HG03457 (cell line): ENCODE measurements around the gene PPARG.
"Not testable (repeated sequence)": the region's sequence is repeated elsewhere in the genome, so short reads cannot be mapped to it uniquely, and the experiment has no call there.

Experiments used
- ATAC-seq: cut with Tn5 transposase; IDR thresholded peaks from one replicate; pipeline ENCODE4 v1.9.1; 2021; ENCODE audit warnings: moderate number of reproducible peaks; ENCODE audit not compliant: unreplicated experiment

The PPARG gene

DNA sequence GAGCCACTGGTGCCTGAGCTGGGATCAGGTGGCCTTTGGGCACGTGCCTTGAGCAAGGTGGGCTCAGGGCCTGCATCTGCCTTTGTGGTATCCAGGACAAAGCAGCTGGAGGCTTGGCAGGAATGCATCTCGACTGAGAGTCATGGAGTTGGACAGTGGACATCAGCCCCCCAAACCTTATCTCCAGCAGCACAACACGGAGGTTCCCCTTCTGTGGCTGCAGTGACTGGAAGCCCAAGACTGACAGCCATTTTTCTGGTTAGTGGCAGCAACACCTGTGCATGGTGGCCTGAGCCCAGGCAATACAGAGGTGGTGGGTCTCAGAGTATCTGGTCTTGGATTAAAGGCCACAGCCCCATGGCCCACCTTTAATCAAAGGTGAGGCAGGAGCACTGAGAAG lies 167.6 kb downstream of the PPARG start:
- ATAC-seq, result no peak

DNA sequence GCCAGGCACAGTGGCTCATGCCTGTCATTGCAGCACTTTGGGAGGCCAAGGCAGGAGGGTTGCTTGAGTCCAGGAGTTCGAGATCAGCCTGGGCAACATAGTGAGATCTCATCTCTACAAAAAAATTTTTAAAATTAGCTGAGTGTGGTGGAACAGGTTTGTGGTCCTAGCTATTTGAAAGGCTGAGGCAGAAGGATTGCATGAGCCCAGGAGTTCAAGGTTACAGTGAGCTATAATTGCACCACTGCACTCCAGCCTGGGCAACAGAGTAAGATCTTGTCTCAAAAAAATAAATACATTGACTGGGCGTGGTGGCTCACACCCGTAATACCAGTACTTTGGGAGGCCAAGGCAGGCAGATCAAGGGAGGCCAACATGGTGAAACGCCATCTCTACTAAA lies 168.5 kb downstream of the PPARG start:
- ATAC-seq, result not testable (repeated sequence)

DNA sequence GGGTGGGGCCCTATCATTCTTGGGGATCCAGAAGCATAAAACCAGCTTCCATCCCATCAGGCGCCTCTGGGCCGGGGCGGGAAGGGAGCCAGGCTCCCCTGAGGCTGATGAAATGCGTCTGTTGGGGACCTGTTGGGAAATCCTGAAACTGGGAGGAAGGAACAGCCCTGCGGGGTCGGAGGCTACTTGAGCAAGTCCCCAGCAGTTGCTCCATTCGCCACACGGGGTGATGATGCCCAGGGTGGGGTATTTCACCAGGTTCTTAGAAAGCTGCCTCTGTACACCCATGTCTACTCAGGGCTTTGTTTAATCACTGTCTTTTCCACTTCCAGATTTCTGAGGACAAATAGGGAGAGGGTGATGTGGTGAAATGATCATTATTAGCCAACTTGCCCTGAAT lies 170.0 kb downstream of the PPARG start:
- ATAC-seq, result no peak

DNA sequence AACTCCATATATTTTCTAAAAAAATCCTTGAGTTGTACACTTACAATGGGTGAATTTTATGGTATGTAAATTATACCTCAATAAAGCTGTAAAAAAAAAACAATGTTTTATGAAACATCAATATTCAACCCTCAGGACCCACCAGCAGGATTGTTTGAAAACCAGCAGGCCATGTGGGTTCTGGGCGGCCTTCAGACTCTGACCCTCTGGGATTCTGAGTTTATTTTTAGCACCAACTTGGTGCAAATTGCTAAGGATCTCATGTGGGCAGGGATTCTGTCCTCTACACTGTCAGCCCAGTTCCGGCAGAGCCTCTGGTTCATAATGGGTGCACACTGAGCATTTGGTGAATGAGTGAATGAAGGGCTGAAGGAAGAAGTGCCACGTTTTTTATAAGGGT lies 171.3 kb downstream of the PPARG start:
- no peak for ATAC-seq

DNA sequence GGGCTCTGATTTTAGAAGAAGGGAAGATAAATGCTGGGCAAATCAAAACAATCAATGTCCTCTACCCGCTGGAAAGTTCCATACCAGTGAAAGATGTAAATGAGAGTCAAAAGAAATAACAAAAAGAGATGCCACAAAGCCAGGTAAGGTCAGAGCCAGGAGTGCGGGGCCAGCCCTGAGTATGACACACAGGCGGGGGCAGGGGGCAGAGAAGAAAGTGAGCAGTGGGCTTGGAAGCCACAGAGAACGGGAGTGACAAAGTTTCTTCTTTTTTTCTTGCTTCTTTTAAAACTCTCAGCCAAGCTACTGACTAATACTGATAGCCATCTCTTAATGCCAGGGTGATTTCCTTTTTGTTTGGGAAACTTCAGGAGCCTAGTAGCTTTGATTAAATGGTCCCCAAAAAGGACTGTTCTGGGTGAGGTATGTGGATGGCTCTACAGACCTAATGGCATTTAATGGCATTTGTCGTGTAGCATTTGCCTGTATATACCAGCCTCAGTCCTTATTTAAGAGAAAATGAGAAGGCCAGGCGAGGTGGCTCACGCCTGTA lies 172.3 kb downstream of the PPARG start:
- no peak for ATAC-seq

DNA sequence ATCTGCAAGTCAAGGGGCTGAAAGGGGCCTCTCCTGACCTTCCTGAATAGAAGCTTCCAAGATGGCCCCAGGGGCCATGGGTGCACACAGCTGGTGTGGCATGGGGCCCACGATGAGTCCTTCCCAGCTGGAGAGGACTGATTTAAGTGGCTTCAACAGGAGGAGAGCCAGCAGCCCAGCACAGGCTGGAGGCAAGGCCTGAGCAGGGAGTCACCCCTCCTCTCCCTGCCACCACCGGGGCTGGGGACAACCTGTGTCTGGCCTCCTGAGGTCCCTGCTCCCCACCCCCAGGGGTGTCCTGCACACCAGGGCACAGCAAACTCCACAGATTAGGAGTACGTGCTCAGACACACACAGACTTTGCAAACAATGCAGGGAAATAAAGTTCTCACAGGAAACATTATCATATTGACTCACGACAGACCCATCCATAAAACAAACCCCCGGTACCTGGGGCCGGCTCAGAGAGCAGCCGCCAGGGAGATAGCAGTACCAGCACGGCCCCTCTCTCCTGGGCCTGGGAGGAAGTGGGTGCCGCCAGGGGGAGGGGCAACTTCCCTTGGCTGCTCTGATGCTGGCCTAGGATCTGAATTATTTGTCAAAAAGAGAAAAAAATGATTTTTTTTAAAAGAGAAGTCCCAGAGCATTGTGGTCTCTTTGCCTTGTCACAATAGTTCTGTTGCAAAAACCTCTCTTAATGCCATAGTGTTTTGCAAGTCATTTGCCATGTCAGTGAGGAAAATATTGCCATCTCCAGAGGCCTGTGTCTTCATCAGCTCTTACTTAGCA lies 173.5 kb downstream of the PPARG start:
- no peak for ATAC-seq

DNA sequence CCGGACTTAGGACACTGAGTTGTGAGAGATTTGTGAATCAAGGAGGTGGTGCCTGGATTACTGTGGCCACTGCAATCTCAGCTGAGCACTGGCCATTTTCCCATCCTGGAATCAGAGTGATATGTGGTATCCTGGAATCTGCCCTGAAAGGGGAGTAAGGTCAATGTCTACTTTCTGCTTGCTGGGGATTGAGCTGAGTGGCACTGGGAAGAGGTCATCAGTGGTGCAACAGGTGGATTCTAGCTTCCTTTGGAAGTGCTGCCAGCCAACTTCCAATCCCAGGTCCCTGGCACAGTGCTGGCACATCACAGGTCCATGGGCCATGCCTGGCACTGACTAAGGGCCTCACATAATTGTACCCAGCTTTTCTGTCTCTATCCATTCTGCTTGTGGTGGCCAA lies 174.8 kb downstream of the PPARG start:
- no peak for ATAC-seq

DNA sequence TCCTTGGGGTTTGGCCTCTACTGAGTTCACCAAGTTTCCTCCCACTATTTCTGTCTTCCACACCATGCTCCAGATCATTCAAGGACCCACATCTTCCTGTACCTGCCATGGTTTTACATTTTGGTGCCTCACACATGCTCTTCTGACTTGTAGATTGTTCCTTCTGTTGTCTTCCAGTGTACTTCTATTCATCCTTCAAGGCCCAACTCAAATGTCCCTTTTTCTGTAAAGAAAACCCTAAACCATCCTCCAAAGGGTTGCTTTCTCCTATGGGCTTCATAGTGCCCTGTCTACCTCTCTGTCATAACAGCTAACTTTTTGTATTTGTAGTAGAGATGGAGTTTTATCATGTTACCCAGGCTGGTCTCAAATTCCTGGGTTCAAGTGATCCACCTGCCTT lies 175.3 kb downstream of the PPARG start:
- no peak for ATAC-seq

DNA sequence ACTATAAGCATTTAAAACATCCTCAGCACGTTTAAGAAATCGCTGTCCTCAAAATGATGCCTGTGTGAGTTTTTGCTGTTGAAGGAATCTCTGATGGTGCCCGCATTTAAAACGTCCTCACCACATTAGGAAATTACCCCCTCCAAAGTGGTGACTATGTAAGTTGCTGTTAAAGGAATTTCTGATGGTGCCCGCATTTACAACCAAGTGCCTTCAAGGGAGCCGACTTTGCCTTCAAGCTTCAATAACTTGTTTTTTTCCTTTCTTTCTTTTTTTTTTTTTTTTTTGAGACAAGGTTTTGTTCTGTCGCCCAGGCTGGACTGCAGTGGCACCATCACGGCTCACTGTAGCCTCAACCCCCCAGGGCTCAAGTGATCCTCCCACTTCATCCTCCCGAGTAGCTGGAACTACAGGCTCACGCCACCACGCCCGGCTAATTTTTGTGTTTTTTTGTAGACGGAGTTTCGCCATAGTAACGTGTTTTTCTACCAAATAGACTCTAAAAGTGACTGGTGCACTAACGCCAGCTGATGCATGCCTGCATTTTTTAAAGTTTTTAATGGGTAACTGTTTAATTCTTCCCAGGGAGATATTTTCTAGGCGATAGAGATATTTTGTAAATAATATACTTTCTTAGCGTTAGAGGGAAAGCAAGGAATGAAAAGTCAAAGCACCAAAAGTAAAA lies 176.4 kb downstream of the PPARG start:
- no peak for ATAC-seq

DNA sequence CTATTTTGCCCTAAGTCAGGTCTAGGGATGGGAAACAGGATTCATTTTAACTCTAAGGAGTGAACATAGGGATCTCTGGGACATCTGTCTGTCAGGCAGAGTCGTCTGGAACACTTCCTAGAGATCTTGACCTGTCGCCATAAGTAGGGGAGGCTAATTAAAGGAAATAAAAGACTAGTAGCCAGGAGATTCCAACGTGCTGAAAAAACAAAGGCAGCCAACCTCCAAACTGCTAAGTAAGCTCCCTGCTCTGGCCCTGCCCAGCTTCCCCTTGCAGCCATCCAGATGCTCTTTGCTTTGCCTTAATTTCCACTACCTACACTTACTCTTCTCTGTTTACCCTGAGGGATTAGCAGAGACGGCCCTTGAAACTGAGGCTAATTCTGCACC lies 177.0 kb downstream of the PPARG start:
- no peak for ATAC-seq

DNA sequence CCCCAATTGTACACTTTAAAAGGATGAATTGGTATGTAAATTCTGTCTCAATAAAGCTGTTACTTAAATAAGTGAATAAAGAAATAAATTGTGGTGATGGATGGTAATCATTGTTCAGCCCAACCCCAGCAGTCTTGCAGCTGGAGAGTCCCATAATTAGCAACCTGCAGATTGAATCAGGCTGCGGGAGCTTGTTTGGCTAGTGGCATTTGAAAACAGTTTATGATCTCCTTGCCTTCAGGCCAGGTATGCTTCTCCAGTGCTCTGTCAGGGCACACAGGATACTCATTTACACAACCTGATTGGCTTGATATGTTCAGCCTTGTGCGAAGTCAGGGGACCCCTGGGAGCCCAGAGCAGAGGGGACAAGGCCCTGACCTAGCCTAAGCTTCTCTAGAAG lies 178.9 kb downstream of the PPARG start:
- no peak for ATAC-seq

DNA sequence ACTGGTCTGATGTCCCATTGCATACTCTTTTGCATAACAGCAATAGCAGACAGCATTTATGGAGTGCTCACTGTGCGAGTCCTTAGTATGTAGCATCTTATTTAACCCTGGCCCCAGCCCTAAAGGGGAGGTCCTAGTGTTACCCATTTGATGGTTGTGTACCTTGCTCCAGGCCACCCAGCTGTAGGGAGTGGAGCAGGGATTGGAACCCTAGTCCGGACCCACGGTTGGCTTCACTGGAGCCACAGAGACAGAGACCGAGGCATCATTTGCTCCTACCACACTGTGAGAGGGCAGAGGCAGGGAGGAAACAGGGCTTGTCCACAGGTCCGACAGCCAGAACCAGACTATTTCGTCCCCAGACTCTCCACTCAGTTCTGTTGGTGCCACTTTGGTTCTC lies 179.4 kb downstream of the PPARG start:
- ATAC-seq, result no peak

DNA sequence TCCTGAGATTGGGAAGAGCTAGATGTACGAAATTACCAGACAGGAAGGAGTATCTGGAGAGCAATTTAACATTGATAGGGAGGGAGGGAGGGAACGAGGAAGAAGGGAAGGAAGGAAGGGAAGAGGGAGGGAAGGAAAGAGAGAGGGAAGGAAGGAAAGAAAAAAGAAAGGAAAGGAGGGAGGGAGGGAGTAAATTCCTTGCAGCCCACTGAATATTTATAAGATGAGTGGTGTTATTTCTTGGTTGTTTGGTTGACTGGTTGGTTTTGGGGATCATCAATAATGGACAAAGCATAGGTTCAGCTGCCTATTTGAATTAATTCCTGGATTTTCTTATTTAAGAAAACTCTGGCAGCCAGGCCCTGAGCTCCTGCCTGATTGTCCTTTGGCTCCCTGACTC lies 179.9 kb downstream of the PPARG start:
- no peak for ATAC-seq

DNA sequence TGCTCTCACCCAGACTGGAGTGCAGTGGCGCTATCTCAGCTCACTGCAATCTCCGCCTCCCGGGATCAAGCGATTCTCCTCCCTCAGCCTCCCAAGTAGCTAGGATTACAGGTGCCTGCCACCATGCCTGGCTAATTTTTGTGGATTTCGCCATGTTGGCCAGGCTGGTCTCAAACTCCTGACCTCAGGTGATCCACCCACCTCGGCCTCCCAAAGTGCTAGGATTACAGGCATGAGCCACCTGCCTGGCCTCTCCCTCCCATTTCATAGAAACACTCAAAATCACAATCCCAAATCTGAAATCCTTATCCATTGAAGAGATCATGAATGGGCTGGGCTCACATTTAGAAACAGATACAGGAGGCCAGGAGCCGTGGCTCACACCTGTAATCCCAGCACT lies 180.4 kb downstream of the PPARG start:
- ATAC-seq, result not testable (repeated sequence)

DNA sequence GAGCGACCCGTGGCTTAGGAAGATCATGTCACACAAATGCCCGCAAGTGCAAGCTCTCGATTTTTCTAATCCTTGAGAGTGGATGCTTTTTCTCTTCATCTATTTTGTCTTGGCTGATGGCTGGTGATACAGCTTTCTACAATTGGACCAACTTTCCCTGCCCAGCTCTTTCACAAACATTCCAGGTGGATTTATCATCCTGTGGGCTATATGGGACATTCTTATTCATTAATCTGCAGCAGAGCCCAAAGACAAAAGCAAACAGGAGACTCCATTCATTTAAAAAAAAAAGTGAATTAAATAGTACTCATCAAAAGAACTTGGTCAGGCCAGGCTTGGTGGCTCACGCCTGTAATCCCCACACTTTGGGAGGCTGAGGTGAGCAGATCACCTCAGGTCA lies 181.2 kb downstream of the PPARG start:
- no peak for ATAC-seq

DNA sequence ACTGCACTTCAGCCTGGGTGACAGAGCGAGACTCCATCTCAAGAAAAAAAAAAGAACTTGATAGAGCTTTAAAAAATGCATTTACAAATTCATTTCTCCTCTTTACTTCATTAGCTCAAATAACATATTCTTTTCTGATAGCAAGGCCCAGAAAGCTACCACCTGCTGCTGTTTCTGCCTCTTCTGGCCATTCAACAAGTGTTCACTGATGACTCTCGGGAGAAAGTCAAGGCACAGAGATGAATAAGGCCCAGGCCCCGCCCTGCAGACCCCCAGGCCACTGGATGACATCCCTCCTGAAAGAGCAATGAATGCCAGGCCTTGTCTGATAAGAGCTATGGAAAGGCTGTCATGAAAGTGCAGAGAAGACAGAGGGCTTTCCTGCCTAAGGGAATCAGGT lies 181.8 kb downstream of the PPARG start:
- ATAC-seq, result no peak

DNA sequence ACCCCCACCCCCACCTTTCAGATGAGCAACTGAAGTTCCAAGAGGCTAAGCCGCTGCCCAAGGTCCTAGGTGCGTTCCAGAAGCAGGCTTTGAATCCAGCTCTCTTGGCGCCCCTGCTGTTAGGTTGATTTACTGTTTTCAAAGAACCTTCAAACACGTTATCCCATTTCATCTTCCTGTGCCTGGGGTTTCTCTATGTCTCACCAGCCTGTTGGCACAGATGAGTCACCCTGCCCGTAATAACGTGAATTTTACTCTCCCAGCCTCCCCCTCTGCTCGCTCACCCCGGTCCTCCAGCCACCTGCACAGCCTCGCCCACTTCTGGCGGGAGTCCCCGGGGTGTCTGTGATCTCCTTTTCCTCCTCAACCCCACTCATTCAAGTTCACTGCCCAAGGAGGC lies 182.4 kb downstream of the PPARG start:
- no peak for ATAC-seq

DNA sequence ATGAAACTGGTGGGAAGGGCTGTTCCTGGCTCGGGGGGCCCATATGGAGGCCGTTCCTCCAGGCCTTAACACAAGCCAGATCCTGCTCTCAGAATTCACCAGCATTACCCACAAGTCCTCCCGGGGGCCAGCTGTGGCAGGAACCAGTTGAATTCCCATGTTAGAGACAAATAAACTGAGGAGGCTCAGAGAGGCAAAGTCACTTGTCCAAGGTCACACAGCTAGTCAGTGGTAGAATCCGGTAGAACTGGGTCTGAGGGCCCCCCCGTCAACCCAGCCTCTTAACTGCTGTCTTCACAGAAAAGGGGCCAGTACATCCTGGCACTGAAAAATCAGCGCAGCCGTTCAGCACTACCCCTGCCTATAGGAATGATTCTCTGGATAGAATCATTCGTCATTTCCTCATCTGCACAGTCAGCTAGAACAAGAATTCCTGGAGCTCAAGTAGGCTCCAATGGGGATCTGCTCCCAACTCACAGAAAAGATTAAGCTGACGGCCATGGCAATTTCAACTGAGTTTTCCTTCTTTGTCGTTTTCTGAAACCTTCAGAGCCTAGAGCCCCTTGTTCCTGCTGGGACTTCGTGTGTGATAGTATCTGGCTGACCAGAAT lies 183.2 kb downstream of the PPARG start:
- ATAC-seq, result no peak

DNA sequence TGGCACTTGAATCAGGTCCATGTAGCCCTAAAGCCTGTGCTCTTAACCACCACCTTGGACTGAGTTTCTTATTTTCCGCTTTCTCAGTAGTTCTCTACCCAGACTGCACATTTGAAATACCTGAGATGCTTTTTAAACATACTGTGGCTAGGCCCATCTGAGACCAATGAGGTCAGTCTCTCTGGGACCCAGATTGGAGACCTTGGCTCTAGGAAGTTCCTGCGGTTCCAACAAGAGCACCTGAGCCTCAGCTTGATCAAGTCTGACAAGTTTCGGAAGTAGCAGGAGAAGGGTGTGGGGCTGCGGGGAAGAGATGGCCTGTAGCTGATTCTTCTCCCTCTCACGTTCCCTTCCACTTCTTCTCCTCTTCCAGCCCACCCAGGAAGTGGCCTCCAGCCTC lies 183.9 kb downstream of the PPARG start:
- ATAC-seq, result no peak

DNA sequence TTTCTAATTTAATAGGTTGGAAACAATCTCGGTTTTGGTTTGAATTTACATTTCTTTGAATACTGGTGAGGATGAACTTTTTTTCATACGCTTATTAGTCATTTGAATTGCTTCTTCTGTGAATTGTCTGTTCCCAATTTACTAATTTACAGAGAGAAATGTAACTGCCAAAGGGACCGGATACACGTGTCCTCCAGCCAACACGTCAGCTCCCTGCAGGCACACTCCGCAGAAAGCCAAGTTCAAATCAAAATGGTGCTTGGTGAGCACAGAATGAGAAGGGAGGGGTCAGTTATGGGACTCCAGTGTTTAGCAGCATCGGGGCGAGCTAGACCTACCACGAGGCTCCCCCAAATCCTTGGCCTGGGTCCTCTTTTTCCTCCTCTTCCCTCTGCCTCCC lies 184.6 kb downstream of the PPARG start:
- ATAC-seq, result no peak

DNA sequence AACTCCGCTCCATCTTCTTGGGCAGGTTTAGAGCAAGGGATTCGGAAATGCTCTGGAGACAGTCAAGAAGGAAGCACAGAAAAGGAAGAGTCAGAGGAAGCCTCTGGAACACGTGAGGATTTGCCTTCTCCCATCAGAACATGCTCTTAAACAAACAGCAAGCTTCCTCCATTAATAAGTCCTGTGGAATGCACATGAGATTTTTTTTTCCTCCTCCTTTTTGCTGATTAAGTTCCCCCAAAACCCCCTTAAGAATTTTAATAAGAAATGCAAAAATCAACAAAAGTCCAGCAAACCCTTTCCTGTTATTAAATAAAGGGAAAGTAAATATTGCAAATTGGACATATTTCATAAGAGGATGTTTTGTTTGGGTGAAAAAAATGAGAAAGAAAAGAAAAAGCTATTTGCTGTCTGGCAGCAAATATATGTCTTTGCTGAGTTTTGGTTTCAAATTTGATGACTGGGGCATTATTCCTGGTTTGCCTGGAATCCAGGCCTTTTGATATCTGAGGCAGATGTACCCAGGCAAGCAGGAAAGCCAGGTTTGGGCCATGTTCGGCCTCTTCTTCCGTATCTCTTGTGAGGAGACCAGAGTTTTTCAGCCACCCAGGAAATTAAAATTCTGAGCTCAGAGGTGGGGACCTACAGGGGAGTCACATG lies 187.5 kb downstream of the PPARG start:
- no peak for ATAC-seq
